ENCODE data around the gene HOOK2. TPM values are rescaled to one million over a fixed set of nuclear protein-coding genes. Genes with fewer than 3 reads are reported as not detected.

HOOK2 gene, protein sequence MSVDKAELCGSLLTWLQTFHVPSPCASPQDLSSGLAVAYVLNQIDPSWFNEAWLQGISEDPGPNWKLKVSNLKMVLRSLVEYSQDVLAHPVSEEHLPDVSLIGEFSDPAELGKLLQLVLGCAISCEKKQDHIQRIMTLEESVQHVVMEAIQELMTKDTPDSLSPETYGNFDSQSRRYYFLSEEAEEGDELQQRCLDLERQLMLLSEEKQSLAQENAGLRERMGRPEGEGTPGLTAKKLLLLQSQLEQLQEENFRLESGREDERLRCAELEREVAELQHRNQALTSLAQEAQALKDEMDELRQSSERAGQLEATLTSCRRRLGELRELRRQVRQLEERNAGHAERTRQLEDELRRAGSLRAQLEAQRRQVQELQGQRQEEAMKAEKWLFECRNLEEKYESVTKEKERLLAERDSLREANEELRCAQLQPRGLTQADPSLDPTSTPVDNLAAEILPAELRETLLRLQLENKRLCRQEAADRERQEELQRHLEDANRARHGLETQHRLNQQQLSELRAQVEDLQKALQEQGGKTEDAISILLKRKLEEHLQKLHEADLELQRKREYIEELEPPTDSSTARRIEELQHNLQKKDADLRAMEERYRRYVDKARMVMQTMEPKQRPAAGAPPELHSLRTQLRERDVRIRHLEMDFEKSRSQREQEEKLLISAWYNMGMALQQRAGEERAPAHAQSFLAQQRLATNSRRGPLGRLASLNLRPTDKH
- total RNA-seq (2021), result 70.0 to 83.3 TPM (median 81.4 TPM) in 3 replicates
- percentile 77 among the genes with signal in this experiment for Bru-seq, nascent RNA
- long read RNA-seq, experiment 1, transcript HOOK2-210 (3 exons, 890 nt), result minor isoform, 47 of 338 reads
- long read RNA-seq, experiment 1, transcript HOOK2-201 (22 exons, 2,603 nt), result major isoform, 127 of 338 reads
- long read RNA-seq, experiment 1, partial matches to known transcripts, result 23 of 338 reads
- long read RNA-seq, experiment 1, other reads (novel, unspliced or antisense), result 137 of 338 reads
- long read RNA-seq, experiment 2, transcript HOOK2-201 (22 exons, 2,603 nt), result major isoform, 8 of 67 reads
- long read RNA-seq, experiment 2, partial matches to known transcripts, result 25 of 67 reads
- long read RNA-seq, experiment 2, other reads (novel, unspliced or antisense), result 34 of 67 reads
- long read RNA-seq, experiment 3, transcript HOOK2-210 (3 exons, 890 nt), result major isoform, 12 of 19 reads
- long read RNA-seq, experiment 3, partial matches to known transcripts, result 1 of 19 reads
- long read RNA-seq, experiment 3, other reads (novel, unspliced or antisense), result 4 of 19 reads

DNA sequence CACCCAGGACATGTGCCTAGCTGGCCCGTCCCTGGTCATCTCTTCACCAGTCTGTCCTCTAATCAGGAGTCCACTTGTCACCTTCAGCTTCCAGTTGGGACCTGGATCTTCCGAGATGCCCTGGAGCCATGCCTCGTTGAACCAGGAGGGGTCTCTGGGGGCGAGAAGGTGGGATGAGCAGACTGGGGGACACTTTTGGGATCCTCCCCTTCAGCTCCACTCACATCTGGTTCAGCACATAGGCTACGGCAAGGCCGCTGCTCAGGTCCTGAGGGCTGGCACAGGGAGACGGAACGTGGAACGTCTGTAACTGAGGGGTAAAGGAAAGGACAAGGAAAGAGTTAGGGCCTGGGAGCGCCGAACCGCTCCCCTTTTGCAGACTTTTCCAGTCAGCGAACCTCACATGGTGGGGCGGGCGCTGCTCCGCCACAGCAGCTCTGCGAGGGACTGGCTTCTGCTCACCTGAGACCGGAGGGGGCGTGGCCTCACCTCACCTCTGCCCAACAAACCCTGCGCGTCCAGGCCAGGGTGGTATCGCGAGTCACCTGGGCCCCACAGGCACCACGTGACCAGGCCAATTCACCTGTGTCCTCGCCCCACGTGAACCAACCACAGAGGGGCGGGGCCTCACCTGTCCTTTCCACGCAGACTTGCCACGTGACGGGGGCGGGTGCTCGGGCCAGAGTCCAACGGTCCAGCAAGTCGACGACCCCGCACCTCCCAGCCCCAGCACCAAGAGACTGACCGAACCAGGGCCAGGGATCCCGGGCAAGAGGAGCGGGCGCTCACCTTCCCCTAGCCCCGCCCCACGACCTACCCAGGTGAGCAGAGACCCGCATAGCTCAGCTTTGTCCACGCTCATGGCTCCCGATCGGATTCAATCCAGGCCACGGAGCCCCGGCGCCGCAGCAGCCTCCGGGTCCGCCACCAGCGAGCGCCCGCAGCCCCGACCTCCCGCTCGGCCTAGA lies at the start of gene HOOK2:
Gene HOOK2, minus strand, starts transcription at position 965 of the 968 bp plus-strand sequence. Its CDS starts 103 bp downstream, at position 862.
- Mint-ChIP-seq H3K4me3 (peak within 1 kb of the TSS; percentile 88), H3K36me3 (peaks cover 14% of the 10 kb centered on the region), H3K27me3 (ENCODE audit: low read depth) (no peaks in the 10 kb centered on the region; the same call in 1 of the 2 replicates), H3K9me3 (no peaks in the 10 kb centered on the region), H3K4me1 (peaks cover 27% of the 10 kb centered on the region), H3K27ac (peak within 1 kb of the TSS; percentile 97)
- ATAC-seq (peak; percentile 74), DNase-seq (ENCODE audit: low spot score) (peak; percentile 94)
- ChIA-PET POLR2A (interaction anchor here (0.6 to 3.2 kb wide), 7 partner anchors 11 to 182 kb away, joined by 3 to 15 read pairs (median 6); partner anchors contain the start of gene JUNB), CTCF (interaction anchor here (0.6 to 7.7 kb wide), 19 partner anchors 9 to 146 kb away, joined by 3 to 136 read pairs (median 3); partner anchors contain the start of genes FBXW9, GET3, JUNB and RNASEH2A)
- TF ChIP-seq TEAD1 (CRISPR knock-in tag; IDR thresholded peaks at IDR 0.05), result peak; percentile 62; the same call in 1 of the 2 replicates
- no peak for TF ChIP-seq SOX15 (CRISPR knock-in tag; IDR thresholded peaks at IDR 0.05)
- TF ChIP-seq ZNF138 (CRISPR knock-in tag; conservative IDR thresholded peaks at IDR 0.05), result no peak
- no peak for TF ChIP-seq ZNF121 (CRISPR knock-in tag; IDR thresholded peaks at IDR 0.05)
- TF ChIP-seq TCF7 (CRISPR knock-in tag; IDR thresholded peaks at IDR 0.05; ENCODE audit: low read depth), result 0 out of 2 replicates have a peak, but pooled peaks have one; percentile 32
- TF ChIP-seq, protein P1, sequence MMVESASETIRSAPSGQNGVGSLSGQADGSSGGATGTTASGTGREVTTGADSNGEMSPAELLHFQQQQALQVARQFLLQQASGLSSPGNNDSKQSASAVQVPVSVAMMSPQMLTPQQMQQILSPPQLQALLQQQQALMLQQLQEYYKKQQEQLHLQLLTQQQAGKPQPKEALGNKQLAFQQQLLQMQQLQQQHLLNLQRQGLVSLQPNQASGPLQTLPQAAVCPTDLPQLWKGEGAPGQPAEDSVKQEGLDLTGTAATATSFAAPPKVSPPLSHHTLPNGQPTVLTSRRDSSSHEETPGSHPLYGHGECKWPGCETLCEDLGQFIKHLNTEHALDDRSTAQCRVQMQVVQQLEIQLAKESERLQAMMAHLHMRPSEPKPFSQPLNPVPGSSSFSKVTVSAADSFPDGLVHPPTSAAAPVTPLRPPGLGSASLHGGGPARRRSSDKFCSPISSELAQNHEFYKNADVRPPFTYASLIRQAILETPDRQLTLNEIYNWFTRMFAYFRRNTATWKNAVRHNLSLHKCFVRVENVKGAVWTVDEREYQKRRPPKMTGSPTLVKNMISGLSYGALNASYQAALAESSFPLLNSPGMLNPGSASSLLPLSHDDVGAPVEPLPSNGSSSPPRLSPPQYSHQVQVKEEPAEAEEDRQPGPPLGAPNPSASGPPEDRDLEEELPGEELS (CRISPR knock-in tag; IDR thresholded peaks at IDR 0.05), result peak; percentile 52; the same call in 1 of the 2 replicates
- peak; percentile 73; the same call in 1 of the 2 replicates for TF ChIP-seq SP1 (CRISPR knock-in tag; conservative IDR thresholded peaks at IDR 0.05)
- TF ChIP-seq, protein P2, sequence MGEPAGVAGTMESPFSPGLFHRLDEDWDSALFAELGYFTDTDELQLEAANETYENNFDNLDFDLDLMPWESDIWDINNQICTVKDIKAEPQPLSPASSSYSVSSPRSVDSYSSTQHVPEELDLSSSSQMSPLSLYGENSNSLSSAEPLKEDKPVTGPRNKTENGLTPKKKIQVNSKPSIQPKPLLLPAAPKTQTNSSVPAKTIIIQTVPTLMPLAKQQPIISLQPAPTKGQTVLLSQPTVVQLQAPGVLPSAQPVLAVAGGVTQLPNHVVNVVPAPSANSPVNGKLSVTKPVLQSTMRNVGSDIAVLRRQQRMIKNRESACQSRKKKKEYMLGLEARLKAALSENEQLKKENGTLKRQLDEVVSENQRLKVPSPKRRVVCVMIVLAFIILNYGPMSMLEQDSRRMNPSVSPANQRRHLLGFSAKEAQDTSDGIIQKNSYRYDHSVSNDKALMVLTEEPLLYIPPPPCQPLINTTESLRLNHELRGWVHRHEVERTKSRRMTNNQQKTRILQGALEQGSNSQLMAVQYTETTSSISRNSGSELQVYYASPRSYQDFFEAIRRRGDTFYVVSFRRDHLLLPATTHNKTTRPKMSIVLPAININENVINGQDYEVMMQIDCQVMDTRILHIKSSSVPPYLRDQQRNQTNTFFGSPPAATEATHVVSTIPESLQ (CRISPR knock-in tag; IDR thresholded peaks at IDR 0.05), result no peak
- TF ChIP-seq ELF4 (CRISPR knock-in tag; IDR thresholded peaks at IDR 0.05; ENCODE audit: low read depth), result no peak
- TF ChIP-seq NR2C2 (CRISPR knock-in tag; IDR thresholded peaks at IDR 0.05), result no peak
- TF ChIP-seq, protein P3, sequence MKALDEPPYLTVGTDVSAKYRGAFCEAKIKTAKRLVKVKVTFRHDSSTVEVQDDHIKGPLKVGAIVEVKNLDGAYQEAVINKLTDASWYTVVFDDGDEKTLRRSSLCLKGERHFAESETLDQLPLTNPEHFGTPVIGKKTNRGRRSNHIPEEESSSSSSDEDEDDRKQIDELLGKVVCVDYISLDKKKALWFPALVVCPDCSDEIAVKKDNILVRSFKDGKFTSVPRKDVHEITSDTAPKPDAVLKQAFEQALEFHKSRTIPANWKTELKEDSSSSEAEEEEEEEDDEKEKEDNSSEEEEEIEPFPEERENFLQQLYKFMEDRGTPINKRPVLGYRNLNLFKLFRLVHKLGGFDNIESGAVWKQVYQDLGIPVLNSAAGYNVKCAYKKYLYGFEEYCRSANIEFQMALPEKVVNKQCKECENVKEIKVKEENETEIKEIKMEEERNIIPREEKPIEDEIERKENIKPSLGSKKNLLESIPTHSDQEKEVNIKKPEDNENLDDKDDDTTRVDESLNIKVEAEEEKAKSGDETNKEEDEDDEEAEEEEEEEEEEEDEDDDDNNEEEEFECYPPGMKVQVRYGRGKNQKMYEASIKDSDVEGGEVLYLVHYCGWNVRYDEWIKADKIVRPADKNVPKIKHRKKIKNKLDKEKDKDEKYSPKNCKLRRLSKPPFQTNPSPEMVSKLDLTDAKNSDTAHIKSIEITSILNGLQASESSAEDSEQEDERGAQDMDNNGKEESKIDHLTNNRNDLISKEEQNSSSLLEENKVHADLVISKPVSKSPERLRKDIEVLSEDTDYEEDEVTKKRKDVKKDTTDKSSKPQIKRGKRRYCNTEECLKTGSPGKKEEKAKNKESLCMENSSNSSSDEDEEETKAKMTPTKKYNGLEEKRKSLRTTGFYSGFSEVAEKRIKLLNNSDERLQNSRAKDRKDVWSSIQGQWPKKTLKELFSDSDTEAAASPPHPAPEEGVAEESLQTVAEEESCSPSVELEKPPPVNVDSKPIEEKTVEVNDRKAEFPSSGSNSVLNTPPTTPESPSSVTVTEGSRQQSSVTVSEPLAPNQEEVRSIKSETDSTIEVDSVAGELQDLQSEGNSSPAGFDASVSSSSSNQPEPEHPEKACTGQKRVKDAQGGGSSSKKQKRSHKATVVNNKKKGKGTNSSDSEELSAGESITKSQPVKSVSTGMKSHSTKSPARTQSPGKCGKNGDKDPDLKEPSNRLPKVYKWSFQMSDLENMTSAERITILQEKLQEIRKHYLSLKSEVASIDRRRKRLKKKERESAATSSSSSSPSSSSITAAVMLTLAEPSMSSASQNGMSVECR (CRISPR knock-in tag; IDR thresholded peaks at IDR 0.05; ENCODE audit: borderline replicate concordance), result peak; percentile 62; the same call in 1 of the 2 replicates
- TF ChIP-seq, protein P4, sequence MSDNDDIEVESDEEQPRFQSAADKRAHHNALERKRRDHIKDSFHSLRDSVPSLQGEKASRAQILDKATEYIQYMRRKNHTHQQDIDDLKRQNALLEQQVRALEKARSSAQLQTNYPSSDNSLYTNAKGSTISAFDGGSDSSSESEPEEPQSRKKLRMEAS (CRISPR knock-in tag; IDR thresholded peaks at IDR 0.05), result peak; percentile 93
- no peak for TF ChIP-seq ZNF317 (CRISPR knock-in tag; IDR thresholded peaks at IDR 0.05; ENCODE audit: borderline replicate concordance, low read depth)
- TF ChIP-seq ETV6 (CRISPR knock-in tag; IDR thresholded peaks at IDR 0.05), result peak; percentile 71; the same call in 1 of the 2 replicates
- TF ChIP-seq ZNF219 (CRISPR knock-in tag; IDR thresholded peaks at IDR 0.05; ENCODE audit: borderline replicate concordance), result no peak
- TF ChIP-seq, protein P5, sequence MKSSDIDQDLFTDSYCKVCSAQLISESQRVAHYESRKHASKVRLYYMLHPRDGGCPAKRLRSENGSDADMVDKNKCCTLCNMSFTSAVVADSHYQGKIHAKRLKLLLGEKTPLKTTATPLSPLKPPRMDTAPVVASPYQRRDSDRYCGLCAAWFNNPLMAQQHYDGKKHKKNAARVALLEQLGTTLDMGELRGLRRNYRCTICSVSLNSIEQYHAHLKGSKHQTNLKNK (CRISPR knock-in tag; IDR thresholded peaks at IDR 0.05), result no peak
- no peak for TF ChIP-seq ZNF263 (CRISPR knock-in tag; IDR thresholded peaks at IDR 0.05; ENCODE audit: low read depth)
- TF ChIP-seq, protein P6, sequence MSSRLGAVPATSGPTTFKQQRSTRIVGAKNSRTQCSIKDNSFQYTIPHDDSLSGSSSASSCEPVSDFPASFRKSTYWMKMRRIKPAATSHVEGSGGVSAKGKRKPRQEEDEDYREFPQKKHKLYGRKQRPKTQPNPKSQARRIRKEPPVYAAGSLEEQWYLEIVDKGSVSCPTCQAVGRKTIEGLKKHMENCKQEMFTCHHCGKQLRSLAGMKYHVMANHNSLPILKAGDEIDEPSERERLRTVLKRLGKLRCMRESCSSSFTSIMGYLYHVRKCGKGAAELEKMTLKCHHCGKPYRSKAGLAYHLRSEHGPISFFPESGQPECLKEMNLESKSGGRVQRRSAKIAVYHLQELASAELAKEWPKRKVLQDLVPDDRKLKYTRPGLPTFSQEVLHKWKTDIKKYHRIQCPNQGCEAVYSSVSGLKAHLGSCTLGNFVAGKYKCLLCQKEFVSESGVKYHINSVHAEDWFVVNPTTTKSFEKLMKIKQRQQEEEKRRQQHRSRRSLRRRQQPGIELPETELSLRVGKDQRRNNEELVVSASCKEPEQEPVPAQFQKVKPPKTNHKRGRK (CRISPR knock-in tag; IDR thresholded peaks at IDR 0.05; ENCODE audit: borderline replicate concordance), result no peak
- TF ChIP-seq SMAD4 (CRISPR knock-in tag; IDR thresholded peaks at IDR 0.05), result no peak
- no peak for TF ChIP-seq NFATC4 (CRISPR knock-in tag; IDR thresholded peaks at IDR 0.05)
